Stimulated activated naive CD8-positive, alpha-beta T cell treated with anti-CD3 and anti-CD28 coated beads, Interleukin-15, Interleukin-2, amounts not matched to agents 100 ng/mL and 50 ng/mL, for 24 hours (primary cell): Measurements from ENCODE around the gene CCSER2.
"Not testable (repeated sequence)": the region's sequence is repeated elsewhere in the genome, so short reads cannot be mapped to it uniquely, and the experiment has no call there.

Source experiments
- H3K27ac Mint-ChIP-seq: one replicate; pipeline ENCODE4 v1.8.0; 2021; ENCODE audit warnings: mild to moderate bottlenecking, mixed read lengths
- H3K27me3 Mint-ChIP-seq: one replicate; pipeline ENCODE4 v1.8.0; 2021; ENCODE audit warnings: mixed read lengths
- H3K36me3 Mint-ChIP-seq: one replicate; pipeline ENCODE4 v1.8.0; 2021; ENCODE audit warnings: low read depth, mixed read lengths
- H3K4me1 Mint-ChIP-seq: one replicate; pipeline ENCODE4 v1.8.0; 2021; ENCODE audit warnings: low read depth, mixed read lengths
- H3K4me3 Mint-ChIP-seq: one replicate; pipeline ENCODE4 v1.8.0; 2021; ENCODE audit warnings: mild to moderate bottlenecking, mixed read lengths
- H3K9me3 Mint-ChIP-seq: one replicate; pipeline ENCODE4 v1.8.0; 2021; ENCODE audit warnings: mixed read lengths

The CCSER2 gene

GRCh38 chr10:84469470-84469869, 141.1 kb downstream of the CCSER2 start:
- no peak overlapping the region for H3K4me3 Mint-ChIP-seq
- H3K36me3 Mint-ChIP-seq: peaks cover 35% of the 10 kb centered on the region
- no peaks in the 10 kb centered on the region for H3K27me3 Mint-ChIP-seq
- no peaks in the 10 kb centered on the region for H3K4me1 Mint-ChIP-seq
- no peaks in the 10 kb centered on the region for H3K9me3 Mint-ChIP-seq
- no peak overlapping the region for H3K27ac Mint-ChIP-seq

DNA sequence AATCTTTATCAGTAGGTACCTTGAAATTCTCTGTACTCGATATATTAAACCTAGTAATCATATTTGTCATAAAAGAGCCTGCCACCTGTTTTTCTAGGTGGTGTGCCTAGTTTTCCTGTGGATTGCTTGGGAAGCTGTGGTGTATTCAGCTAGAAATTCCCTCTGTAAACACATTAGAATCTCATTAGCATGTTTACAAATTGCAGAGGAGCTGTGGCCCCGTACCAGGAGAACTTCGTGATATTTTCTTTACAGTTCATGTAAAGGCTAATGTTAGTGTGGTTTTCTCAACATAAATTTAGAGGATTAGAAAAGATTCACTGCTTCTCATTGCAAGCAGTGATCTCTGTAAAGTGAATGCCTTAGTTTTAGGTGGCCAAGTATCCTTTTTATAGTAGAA, 144.7 kb downstream of the CCSER2 start:
- H3K9me3 Mint-ChIP-seq: no peaks in the 10 kb centered on the region
- peaks cover 17% of the 10 kb centered on the region for H3K36me3 Mint-ChIP-seq
- no peak overlapping the region for H3K4me3 Mint-ChIP-seq

DNA sequence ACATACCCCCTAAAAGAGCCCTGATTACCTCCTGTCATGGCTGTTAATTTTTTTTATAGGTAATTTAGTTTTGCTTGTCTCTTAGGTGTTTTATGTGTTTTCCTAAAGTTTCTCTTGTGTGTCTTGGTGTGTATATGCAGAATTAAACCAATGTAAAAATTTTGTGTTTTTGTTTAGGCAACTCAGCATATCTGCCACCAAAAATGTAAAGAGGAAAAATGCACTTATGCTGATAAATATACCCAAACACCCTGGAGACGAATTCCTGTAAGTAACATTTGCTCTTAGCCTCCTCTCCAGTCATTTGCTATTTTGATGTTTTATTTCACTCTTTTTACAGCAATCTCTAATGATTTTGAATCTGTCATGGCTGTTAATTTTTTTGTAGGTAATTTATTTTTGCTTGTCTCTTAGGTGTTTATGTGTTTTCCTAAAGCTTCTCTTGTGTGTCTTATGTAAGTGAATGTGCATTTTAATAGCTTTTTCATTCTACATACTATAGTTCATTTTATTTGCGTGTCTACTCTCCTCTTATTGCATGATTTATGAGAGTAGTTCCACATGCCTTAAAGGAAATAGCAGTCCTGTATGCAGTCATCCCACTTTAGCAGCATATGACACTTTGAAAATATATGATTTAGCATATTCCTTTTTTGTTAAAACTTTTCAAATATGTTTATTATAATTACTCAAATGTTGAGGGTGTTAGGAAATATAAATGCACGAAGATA, 149.2 kb downstream of the CCSER2 start:
- Mint-ChIP-seq H3K27ac (no peak overlapping the region), H3K27me3 (no peaks in the 10 kb centered on the region), H3K9me3 (no peaks in the 10 kb centered on the region), H3K4me1 (no peaks in the 10 kb centered on the region), H3K4me3 (no peak overlapping the region), H3K36me3 (peaks cover 25% of the 10 kb centered on the region)

More for the DNA sequence above, 144.7 kb downstream of the CCSER2 start:
- no peaks in the 10 kb centered on the region for H3K27me3 Mint-ChIP-seq
- H3K27ac Mint-ChIP-seq: no peak overlapping the region
- H3K4me1 Mint-ChIP-seq: no peaks in the 10 kb centered on the region

GRCh38 chr10:84478151-84478550, 149.8 kb downstream of the CCSER2 start:
- no peaks in the 10 kb centered on the region for H3K4me1 Mint-ChIP-seq
- no peaks in the 10 kb centered on the region for H3K27me3 Mint-ChIP-seq
- H3K4me3 Mint-ChIP-seq: no peak overlapping the region
- H3K36me3 Mint-ChIP-seq: peaks cover 29% of the 10 kb centered on the region
- H3K9me3 Mint-ChIP-seq: no peaks in the 10 kb centered on the region
- H3K27ac Mint-ChIP-seq: no peak overlapping the region

DNA sequence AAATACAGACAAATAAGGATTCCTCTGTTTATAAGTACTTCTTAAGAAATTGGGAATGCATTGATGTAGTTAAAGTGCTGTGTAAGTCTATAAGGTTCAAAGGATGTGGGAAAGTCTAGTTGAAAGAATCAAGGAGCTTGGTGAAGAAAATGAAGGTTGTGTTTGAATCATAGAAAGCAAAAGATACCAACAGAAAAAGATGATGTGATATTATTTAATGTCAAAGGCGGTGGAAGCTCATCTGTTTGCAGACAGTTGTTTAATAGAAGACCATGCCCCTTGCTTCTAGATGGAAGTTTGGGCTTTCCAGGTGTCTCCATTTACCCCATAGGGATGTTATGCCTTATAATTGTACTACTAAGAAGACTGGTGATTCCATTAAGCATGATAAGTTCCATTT, 150.3 kb downstream of the CCSER2 start:
- H3K27ac Mint-ChIP-seq: no peak overlapping the region
- H3K4me3 Mint-ChIP-seq: no peak overlapping the region
- peaks cover 29% of the 10 kb centered on the region for H3K36me3 Mint-ChIP-seq
- H3K27me3 Mint-ChIP-seq: no peaks in the 10 kb centered on the region
- H3K4me1 Mint-ChIP-seq: no peaks in the 10 kb centered on the region
- H3K9me3 Mint-ChIP-seq: no peaks in the 10 kb centered on the region

- Mint-ChIP-seq H3K27me3 (no peaks in the 10 kb centered on the region), H3K36me3 (peaks cover 57% of the 10 kb centered on the region), H3K4me1 (peaks cover 10% of the 10 kb centered on the region), H3K4me3 (no peak overlapping the region), H3K9me3 (peaks cover 7% of the 10 kb centered on the region), H3K27ac (no peak overlapping the region)
Observed at GRCh38 chr10:84484541-84484940, 156.2 kb downstream of the CCSER2 start.

DNA sequence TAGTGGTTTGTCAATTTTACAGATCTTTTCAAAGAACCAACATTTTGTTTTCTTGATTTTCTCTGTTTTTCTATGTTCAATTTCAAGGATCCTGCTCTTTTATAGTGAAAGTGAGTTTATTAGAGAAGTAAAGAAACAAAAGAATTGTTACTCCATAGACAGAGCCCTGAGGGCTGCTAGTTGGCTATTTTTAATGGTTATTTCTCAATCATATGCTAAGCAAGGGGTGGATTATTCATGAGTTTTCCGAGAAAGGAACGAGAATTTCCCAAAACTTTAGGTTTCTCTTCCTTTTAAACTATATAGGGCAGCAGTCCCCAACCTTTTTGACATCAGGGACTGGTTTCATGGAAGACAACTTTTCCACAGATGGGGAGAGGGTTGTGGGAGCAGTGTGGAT, 165.0 kb downstream of the CCSER2 start:
- peaks cover 7% of the 10 kb centered on the region for H3K9me3 Mint-ChIP-seq
- H3K4me1 Mint-ChIP-seq: peaks cover 28% of the 10 kb centered on the region
- peaks cover 34% of the 10 kb centered on the region for H3K36me3 Mint-ChIP-seq
- H3K4me3 Mint-ChIP-seq: no peak overlapping the region
- no peaks in the 10 kb centered on the region for H3K27me3 Mint-ChIP-seq
- no peak overlapping the region for H3K27ac Mint-ChIP-seq

DNA sequence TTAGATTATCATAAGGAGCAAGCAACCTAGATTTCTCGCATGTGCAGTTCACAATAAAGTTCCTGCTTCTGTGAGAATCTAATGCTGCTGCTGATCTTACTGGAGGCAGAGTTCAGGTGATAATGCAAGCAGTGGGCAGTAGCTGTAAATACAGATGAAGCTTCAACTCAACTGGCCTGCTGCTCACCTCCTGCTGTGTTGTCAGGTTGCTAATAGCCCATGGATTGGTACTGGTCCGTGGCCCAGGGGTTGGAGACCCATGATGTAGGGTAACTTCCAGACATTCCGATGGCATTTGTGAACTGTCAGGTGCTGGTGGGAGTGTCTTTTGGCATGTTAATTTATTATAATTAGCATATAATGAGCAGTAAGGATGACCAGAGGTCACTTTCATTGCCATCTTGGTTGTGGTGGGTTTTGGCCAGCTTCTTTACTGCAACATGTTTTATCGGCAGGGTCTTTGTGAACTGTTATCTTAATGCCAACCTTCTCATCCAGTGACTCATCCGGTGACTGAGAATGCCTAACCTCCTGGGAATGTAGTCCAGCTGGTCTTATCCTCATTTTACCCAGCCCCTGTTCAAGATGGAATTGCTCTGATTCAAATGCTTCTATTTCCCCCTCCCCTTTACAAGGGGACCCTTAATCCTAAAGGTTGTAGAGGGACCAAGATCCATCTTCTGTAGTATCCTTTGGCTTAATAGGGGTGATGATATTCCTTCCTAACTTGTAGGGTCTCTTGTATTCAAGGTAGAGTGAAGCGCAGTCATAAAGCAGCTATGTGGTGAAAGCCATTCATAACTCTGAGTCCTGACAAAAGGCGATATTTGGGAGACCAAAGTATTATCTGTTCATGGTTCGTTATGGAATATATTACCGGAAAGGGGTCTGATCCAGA, 165.8 kb downstream of the CCSER2 start:
- Mint-ChIP-seq H3K9me3 (no peaks in the 10 kb centered on the region), H3K36me3 (peaks cover 26% of the 10 kb centered on the region), H3K27me3 (no peaks in the 10 kb centered on the region), H3K4me1 (peaks cover 20% of the 10 kb centered on the region), H3K27ac (no peak overlapping the region), H3K4me3 (no peak overlapping the region)

GRCh38 chr10:84494849-84495180, 166.4 kb downstream of the CCSER2 start:
- H3K4me1 Mint-ChIP-seq: peaks cover 21% of the 10 kb centered on the region
- H3K9me3 Mint-ChIP-seq: no peaks in the 10 kb centered on the region
- H3K27ac Mint-ChIP-seq: no peak overlapping the region
- no peak overlapping the region for H3K4me3 Mint-ChIP-seq
- H3K27me3 Mint-ChIP-seq: no peaks in the 10 kb centered on the region
- peaks cover 21% of the 10 kb centered on the region for H3K36me3 Mint-ChIP-seq

GRCh38 chr10:84497978-84498377, 169.6 kb downstream of the CCSER2 start:
- Mint-ChIP-seq H3K27ac (no peak overlapping the region), H3K36me3 (peaks cover 6% of the 10 kb centered on the region), H3K4me1 (peaks cover 23% of the 10 kb centered on the region), H3K27me3 (no peaks in the 10 kb centered on the region), H3K4me3 (no peak overlapping the region), H3K9me3 (no peaks in the 10 kb centered on the region)

DNA sequence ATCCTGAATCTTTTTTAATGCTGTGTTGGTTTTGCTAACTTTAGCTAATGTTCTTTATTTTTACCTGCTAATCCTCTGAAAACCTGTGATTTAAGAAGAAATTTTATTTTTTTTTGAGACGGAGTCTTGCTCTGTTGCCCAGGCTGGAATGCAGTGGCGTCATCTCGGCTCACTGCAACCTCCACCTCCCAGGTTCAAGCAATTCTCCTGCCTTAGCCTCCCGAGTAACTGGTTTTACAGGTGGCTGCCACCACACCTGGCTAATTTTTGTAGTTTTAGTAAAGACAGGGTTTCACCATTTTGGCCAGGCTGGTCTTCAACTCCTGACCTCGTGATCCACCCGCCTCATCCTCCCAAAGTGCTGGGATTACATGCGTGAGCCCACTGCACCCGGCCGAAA, 170.7 kb downstream of the CCSER2 start:
- peaks cover 17% of the 10 kb centered on the region for H3K4me1 Mint-ChIP-seq
- H3K27me3 Mint-ChIP-seq, H3K36me3 Mint-ChIP-seq, H3K9me3 Mint-ChIP-seq, H3K4me3 Mint-ChIP-seq, H3K27ac Mint-ChIP-seq: not testable (repeated sequence)

DNA sequence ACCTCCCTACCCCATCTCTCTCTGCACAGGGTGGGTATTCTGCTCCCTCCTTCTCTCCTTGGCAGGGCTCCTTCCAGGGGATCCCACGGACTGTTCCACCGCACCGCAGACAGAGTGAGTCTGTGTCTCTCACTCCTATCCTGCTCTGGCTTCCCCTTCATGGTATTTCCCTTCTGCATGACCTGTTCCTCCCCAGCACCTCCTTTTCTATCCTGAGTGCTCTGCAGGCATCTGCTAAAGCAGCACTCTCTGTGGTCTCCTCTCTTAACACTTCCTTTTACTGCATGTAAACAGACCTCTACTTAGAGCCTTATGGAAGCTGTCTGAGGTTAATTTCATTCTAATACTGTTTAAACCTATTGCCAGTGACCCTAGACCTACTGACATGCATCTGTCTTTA, 171.5 kb downstream of the CCSER2 start:
- Mint-ChIP-seq H3K36me3 (peaks cover 6% of the 10 kb centered on the region), H3K4me3 (no peak overlapping the region), H3K9me3 (no peaks in the 10 kb centered on the region), H3K27ac (no peak overlapping the region), H3K27me3 (no peaks in the 10 kb centered on the region), H3K4me1 (peaks cover 10% of the 10 kb centered on the region)

DNA sequence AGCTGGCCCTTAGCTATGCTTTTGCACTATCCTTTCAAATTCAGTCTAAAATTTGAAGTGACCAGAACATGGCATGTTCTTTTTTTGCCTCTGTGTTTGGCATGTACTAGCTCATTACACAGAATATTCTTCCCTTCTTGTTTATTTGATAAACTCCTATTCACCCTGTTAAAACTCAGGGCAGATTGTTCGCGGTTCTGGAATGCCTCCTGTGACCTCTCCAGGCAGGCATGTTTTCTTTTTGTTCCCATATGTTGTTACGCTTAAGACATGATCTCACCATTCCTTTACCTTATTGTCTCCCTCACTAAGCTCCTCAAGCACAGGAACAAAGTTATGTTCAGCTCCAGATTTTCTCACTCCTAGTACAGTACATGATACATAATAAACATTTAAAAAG, 181.7 kb downstream of the CCSER2 start:
- H3K27ac Mint-ChIP-seq: no peak overlapping the region
- no peak overlapping the region for H3K4me3 Mint-ChIP-seq
- no peaks in the 10 kb centered on the region for H3K9me3 Mint-ChIP-seq
- no peaks in the 10 kb centered on the region for H3K4me1 Mint-ChIP-seq
- H3K27me3 Mint-ChIP-seq: no peaks in the 10 kb centered on the region
- H3K36me3 Mint-ChIP-seq: peaks cover 16% of the 10 kb centered on the region

DNA sequence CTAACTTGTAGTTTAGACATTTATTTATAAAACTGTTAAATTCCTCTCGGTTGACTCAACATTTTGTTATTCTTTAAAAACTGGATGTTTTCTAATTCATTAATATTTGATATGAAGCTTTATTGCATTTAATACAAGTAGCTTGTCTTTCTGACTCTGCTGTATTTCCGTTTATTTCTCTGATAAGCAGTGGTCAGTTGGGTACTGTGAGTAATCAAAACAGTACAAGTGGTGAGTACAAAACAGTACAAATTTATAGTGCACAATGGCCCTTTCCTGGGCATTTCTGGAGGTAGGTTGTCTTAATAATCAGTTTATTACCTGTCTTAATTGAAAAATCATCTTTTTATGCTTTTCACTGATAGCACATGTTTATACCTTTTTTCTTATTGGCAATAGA, 182.7 kb downstream of the CCSER2 start:
- no peak overlapping the region for H3K4me3 Mint-ChIP-seq
- no peak overlapping the region for H3K27ac Mint-ChIP-seq
- no peaks in the 10 kb centered on the region for H3K4me1 Mint-ChIP-seq
- no peaks in the 10 kb centered on the region for H3K27me3 Mint-ChIP-seq
- no peaks in the 10 kb centered on the region for H3K9me3 Mint-ChIP-seq
- H3K36me3 Mint-ChIP-seq: peaks cover 23% of the 10 kb centered on the region

DNA sequence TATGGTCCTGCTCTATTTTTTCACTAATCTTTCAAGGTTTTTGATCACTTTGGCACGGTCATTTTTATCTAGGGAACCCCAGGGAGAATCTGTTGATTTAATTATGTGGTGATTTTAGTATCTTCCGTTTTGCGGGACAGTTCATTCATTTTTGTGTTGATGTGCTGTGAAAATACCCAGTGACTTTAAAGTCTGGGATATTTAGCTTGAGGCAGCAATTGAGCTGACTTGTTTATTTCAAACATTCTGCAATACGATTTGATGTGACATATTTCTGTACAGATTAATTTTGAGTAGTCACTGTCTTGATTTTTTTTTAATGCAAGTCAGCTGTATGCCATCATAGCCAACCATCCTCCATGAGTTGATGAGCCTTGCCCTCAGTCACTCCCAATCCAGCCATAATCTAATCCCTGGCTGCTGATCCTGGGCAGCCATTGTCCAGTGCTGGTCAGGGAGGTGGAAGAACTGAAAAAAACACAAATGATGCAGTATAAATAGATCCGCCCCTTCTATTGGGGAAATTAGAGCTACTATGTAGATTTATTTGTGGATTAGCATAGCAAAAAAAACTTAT, 183.4 kb downstream of the CCSER2 start:
- Mint-ChIP-seq H3K9me3 (no peaks in the 10 kb centered on the region), H3K27ac (no peak overlapping the region), H3K4me3 (no peak overlapping the region), H3K4me1 (no peaks in the 10 kb centered on the region), H3K27me3 (no peaks in the 10 kb centered on the region), H3K36me3 (peaks cover 24% of the 10 kb centered on the region)
